ENCODE measurements around the gene IER5.

IER5 gene

DNA sequence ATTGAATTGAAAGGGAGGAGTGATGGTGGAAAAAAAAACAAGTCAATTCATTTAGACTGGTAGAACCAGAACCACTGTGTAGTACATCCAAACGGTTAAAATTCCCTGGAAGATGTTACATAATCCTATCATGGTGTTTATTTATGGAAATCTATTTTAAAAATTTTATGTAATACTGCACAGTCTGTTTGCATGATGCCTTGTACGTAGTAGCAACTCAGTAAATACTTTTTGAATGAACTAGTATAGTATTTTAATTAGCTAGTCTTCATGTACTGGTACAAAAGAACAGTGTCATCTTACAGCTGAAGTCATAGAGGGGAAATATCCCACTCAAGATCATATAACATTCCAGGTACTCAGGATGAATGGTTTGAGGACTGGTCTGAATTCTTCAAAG lies 27.0 kb upstream of the IER5 start:
- Histone ChIP-seq H3K4me3 (ENCODE audit: low read depth in 1 of 2, low read length in 1 of 2) (no peak overlapping the region), H3K27me3 (no peaks in the 10 kb centered on the region), H3K9me3 (no peaks in the 10 kb centered on the region), H3K27ac (peak overlapping the region; percentile 79), H3K36me3 (peaks cover 24% of the 10 kb centered on the region), H3K4me1 (ENCODE audit: control insufficient read depth in 1 of 2, insufficient read depth in 1 of 2, low read depth in 1 of 2, low read length in 1 of 2) (peaks cover 19 to 21% of the 10 kb centered on the region in 2 experiments)
- TF ChIP-seq, protein P1, sequence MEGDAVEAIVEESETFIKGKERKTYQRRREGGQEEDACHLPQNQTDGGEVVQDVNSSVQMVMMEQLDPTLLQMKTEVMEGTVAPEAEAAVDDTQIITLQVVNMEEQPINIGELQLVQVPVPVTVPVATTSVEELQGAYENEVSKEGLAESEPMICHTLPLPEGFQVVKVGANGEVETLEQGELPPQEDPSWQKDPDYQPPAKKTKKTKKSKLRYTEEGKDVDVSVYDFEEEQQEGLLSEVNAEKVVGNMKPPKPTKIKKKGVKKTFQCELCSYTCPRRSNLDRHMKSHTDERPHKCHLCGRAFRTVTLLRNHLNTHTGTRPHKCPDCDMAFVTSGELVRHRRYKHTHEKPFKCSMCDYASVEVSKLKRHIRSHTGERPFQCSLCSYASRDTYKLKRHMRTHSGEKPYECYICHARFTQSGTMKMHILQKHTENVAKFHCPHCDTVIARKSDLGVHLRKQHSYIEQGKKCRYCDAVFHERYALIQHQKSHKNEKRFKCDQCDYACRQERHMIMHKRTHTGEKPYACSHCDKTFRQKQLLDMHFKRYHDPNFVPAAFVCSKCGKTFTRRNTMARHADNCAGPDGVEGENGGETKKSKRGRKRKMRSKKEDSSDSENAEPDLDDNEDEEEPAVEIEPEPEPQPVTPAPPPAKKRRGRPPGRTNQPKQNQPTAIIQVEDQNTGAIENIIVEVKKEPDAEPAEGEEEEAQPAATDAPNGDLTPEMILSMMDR (IDR thresholded peaks at IDR 0.05), result no peak

DNA sequence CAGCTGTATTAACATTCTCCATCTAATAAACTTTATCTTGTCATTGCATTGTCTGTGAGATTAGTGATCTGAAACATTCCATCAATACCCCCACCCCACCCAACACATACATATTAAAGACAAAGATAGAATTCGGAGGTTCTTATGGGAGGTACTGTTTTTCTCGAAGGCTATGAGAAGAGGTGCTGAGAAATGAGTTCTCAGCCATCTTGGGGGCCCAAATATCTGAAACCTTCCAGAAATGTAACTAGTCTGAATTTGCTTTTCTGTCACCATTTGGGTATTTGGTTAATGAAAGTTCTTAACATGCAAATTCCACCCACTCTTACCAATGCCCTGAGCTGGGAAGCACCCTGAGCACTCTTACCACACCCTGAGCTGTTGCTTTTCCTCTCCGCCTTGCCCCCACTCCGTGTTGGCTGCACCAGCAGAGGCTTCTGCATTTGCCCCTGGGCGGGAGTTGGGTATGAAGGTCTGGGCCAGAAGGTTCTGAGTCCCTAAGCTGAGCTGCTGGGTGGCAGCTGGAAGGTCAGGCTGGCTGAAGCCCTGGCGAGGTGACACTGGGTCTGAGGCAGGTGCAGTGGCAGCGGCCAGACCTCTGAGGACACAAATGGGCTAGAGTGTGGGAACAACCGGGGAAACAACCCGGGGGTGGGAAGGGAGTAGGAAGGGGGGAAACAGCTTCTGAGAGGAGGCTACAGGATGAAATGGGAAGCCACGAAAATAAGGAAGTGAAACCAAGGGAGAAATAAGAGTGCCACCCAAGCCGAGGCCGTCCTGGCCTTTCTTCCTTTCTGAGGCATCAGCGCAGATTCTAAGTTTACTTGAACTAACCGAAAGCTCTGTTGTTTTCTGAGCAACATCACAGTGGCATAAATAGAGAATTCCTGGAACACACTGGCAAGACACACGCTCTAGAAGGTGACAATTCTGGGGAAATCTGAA lies 26.3 kb upstream of the IER5 start:
- peak overlapping the region; percentile 79 for H3K27ac ChIP-seq
- peaks cover 17% of the 10 kb centered on the region for H3K36me3 ChIP-seq
- no peaks in the 10 kb centered on the region for H3K9me3 ChIP-seq
- H3K4me3 ChIP-seq (ENCODE audit: low read depth in 1 of 2, low read length in 1 of 2), result peak overlapping the region; percentile 38 to 39
- TF ChIP-seq, protein P1 (IDR thresholded peaks at IDR 0.05), result no peak
- peaks cover 19 to 21% of the 10 kb centered on the region in 2 experiments for H3K4me1 ChIP-seq (ENCODE audit: control insufficient read depth in 1 of 2, insufficient read depth in 1 of 2, low read depth in 1 of 2, low read length in 1 of 2)
- no peaks in the 10 kb centered on the region for H3K27me3 ChIP-seq

DNA sequence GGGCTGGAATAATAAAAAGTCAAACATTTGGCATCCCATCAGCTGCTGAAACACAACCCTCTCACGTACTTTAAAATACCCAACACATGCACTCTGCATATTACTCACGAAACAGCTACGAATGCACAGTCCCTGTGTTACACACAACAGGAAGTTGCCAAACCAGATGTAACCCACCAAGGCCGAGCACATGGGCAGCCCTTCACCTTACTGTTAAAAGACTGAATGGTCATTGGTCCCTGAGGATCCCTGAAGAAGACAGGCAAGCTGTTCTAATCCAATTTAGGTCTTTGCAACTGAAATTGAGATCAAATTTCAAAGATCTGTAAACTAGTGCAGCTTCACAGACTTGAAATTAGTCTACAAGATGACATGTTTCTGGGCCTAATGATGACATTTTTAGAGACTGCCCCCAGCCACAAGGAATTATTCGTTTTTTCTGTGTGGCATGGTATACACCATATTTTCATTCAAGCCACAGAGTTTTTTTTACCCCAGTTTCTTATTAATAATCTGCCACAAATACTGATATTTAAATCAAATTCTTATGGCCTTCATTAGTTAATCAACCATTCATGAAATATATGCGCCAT lies 25.6 kb upstream of the IER5 start:
- Histone ChIP-seq H3K36me3 (peaks cover 9% of the 10 kb centered on the region), H3K4me3 (ENCODE audit: low read depth in 1 of 2, low read length in 1 of 2) (peak overlapping the region; percentile 38 to 39), H3K9me3 (no peaks in the 10 kb centered on the region), H3K27me3 (no peaks in the 10 kb centered on the region), H3K27ac (peak overlapping the region; percentile 79), H3K4me1 (ENCODE audit: control insufficient read depth in 1 of 2, insufficient read depth in 1 of 2, low read depth in 1 of 2, low read length in 1 of 2) (peaks cover 19 to 21% of the 10 kb centered on the region in 2 experiments)
- TF ChIP-seq, protein P1 (IDR thresholded peaks at IDR 0.05), result no peak

DNA sequence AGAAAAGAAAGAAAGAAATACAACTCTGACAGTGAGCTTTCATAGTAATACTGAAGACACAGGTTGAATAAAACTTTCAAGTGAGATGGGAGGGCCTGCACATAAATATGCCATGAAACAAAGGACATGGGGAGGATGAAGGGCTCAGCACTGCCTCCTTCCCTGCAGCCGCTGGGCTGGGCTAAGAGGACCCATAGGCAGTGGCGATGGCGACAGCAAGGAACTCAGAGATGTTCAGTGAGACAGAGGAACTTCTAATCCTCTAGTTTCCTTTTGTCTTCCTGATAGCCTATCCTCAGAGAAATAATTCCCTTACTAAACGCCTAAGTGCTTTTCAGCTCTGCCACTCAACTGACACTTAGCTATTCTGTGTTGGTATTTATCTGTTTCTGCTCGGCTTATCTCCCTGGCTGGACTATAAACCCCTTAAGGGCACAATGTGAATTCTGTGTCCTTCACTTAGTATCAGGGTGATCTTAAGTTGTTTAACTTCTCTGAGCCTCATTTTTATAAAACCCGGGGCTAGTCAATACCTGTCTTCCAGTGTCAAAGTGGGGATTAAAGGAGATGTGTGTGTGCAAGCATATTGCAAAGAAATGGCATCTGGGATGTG lies 24.4 kb upstream of the IER5 start:
- Histone ChIP-seq H3K4me3 (ENCODE audit: low read depth in 1 of 2, low read length in 1 of 2) (no peak overlapping the region), H3K9me3 (no peaks in the 10 kb centered on the region), H3K27me3 (no peaks in the 10 kb centered on the region), H3K4me1 (ENCODE audit: control insufficient read depth in 1 of 2, insufficient read depth in 1 of 2, low read depth in 1 of 2, low read length in 1 of 2) (peaks cover 19 to 21% of the 10 kb centered on the region in 2 experiments), H3K36me3 (no peaks in the 10 kb centered on the region), H3K27ac (no peak overlapping the region)
- TF ChIP-seq, protein P1 (IDR thresholded peaks at IDR 0.05), result no peak

DNA sequence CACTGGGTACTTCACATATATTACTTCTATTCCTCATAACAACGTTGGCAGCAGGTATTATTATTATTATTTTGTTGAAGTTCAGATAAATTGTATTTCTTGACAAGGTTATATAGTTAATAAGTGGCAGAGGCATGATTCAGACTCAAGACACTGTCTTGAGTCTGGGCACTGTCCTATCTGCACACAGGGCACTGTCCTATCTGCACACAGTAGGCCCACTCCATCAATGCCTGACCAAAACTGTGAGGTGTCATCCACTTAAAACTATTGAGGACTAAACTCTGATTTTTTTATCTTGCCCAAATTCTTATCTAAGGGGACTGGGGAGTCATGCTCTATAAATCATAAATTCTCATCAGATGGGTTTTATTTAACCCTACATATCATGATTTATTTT lies 23.8 kb upstream of the IER5 start:
- H3K36me3 ChIP-seq, result no peaks in the 10 kb centered on the region
- no peak overlapping the region for H3K27ac ChIP-seq
- TF ChIP-seq, protein P1 (IDR thresholded peaks at IDR 0.05), result no peak
- peaks cover 19 to 21% of the 10 kb centered on the region in 2 experiments for H3K4me1 ChIP-seq (ENCODE audit: control insufficient read depth in 1 of 2, insufficient read depth in 1 of 2, low read depth in 1 of 2, low read length in 1 of 2)
- H3K9me3 ChIP-seq, result no peaks in the 10 kb centered on the region
- no peak overlapping the region for H3K4me3 ChIP-seq (ENCODE audit: low read depth in 1 of 2, low read length in 1 of 2)
- no peaks in the 10 kb centered on the region for H3K27me3 ChIP-seq

All from neutrophil (primary cell).